ENCODE results near the gene ADGRG3.
"Not testable (repeated sequence)": the region's sequence is repeated elsewhere in the genome, so short reads cannot be mapped to it uniquely, and the experiment has no call there.

ADGRG3 gene

GRCh38 chr16:57661936-57662906 lies 5.9 kb upstream of the ADGRG3 start:
- no peak for FAIRE-seq
- DNase-seq (ENCODE audit: low spot score), result no peak

DNA sequence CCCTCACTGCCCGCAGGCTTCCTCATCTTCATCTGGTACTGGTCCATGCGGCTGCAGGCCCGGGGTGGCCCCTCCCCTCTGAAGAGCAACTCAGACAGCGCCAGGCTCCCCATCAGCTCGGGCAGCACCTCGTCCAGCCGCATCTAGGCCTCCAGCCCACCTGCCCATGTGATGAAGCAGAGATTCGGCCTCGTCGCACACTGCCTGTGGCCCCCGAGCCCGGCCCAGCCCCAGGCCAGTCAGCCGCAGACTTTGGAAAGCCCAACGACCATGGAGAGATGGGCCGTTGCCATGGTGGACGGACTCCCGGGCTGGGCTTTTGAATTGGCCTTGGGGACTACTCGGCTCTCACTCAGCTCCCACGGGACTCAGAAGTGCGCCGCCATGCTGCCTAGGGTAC lies 4.7 kb upstream of the ADGRG3 start:
- FAIRE-seq (no peak), DNase-seq (ENCODE audit: low spot score) (no peak)

DNA sequence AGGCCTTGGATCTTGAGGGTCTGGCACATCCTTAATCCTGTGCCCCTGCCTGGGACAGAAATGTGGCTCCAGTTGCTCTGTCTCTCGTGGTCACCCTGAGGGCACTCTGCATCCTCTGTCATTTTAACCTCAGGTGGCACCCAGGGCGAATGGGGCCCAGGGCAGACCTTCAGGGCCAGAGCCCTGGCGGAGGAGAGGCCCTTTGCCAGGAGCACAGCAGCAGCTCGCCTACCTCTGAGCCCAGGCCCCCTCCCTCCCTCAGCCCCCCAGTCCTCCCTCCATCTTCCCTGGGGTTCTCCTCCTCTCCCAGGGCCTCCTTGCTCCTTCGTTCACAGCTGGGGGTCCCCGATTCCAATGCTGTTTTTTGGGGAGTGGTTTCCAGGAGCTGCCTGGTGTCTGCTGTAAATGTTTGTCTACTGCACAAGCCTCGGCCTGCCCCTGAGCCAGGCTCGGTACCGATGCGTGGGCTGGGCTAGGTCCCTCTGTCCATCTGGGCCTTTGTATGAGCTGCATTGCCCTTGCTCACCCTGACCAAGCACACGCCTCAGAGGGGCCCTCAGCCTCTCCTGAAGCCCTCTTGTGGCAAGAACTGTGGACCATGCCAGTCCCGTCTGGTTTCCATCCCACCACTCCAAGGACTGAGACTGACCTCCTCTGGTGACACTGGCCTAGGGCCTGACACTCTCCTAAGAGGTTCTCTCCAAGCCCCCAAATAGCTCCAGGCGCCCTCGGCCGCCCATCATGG lies 4.0 kb upstream of the ADGRG3 start:
- no peak for DNase-seq (ENCODE audit: low spot score)
- no peak for FAIRE-seq

- no peak for FAIRE-seq
- no peak for DNase-seq (ENCODE audit: low spot score)
Observed at GRCh38 chr16:57664662-57665025, 3.5 kb upstream of the ADGRG3 start.

GRCh38 chr16:57665541-57665940 lies 2.6 kb upstream of the ADGRG3 start:
- FAIRE-seq (no peak), DNase-seq (ENCODE audit: low spot score) (no peak)

GRCh38 chr16:57666353-57667047 lies 1.6 kb upstream of the ADGRG3 start:
- FAIRE-seq, result no peak
- DNase-seq (ENCODE audit: low spot score), result no peak

DNA sequence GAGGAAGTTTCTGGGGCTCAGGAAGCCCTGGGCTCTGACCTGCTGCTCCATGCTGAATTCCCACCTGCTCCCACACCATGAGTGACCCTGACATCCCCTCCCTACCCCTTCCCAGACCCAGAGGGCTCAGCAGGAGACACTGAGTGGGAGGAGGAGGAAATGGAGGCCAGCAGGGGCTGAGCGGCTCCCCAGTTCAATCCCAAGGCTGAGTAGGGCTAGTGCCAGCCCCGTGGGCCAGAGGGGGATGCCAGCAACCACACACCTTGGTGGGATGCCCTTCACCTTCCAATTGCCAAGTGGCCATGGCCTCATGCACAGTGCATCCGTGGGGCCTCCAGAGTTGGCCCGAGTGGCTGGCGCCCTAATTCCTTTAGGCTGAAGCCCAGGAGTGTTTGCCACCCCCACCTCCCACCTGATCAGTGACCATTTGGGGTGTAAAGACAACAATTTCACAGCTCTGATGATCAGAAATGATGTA lies 1.0 kb upstream of the ADGRG3 start:
- no peak for FAIRE-seq
- DNase-seq (ENCODE audit: low spot score), result no peak

DNA sequence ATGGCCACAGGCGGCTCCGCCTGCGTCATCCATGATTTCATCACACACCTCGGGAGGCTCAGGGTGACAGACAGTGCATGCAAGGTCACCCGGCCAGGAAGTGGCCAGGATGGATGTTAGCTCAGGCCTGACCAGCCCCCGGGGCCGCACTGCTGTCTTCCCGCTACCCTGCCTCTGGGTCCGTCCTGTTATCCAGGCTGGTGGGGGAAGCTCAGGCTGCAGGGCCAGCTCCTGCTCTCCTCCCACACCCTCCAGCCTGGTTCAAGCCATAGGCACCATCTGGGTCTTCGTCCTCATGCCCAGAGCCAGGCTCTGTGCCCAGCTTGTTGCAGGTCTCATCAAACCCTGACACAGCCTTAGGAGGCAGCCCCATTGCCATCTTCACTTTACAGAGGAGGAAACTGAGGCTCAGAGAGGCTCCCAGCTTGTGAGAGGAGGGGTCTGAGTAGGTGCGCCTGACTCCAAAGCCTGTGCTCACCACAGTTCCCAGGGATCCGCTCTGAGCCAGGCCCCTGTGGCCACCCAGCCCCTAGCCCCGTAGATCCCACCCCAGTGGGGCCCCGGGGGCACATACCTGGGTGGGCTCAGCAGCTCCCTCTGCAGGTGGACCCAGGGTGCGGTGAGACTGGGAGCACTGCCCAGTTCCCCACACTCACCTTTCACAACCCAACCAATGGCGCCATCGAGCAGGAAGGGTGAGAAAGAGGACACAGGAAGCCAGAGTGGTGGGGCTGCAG lies 412 bp upstream of the ADGRG3 start:
- no peak for DNase-seq (ENCODE audit: low spot score)
- FAIRE-seq, result no peak

DNA sequence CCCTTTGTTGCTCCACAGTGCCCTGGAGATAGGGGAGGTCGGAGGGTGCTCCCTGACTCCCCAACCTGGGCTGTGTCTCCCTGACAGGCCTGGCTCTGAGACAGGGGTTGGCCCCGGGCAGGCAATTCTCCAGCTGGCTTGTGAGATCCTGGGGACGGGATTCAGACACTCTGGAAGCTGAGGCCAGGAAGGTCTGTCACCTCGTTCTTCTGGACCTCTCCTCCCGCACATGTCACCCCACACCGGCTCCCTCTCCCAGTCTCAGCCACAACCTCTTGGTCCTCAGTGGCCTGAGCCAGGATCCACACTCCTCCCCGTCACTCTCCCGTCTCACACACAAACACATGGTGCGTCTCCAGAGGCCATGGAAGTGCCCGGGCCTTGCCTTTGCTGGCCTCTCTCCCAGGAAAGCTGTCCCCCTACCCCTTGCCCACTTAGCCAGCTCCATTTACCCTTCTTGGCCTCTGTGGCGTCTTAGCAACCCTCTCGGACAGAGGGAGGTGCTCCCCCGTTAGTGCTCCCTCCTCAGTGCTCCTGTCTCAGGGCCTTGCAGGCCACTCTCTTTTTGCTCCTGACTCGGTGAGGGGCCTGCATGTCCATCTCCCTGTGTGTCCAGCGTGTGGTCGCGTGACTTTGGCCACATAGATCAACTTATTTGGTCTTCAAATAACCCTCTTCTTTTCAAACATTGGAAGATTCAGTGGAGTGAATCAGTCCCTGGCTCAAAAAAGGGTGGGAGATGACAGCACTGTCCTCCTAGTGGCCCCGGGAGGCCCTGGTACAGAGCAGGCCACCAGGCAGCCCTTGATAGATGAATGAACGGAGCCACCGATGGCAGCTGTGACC lies 747 bp downstream of the ADGRG3 start:
- FAIRE-seq (no peak), DNase-seq (ENCODE audit: low spot score) (no peak)

DNA sequence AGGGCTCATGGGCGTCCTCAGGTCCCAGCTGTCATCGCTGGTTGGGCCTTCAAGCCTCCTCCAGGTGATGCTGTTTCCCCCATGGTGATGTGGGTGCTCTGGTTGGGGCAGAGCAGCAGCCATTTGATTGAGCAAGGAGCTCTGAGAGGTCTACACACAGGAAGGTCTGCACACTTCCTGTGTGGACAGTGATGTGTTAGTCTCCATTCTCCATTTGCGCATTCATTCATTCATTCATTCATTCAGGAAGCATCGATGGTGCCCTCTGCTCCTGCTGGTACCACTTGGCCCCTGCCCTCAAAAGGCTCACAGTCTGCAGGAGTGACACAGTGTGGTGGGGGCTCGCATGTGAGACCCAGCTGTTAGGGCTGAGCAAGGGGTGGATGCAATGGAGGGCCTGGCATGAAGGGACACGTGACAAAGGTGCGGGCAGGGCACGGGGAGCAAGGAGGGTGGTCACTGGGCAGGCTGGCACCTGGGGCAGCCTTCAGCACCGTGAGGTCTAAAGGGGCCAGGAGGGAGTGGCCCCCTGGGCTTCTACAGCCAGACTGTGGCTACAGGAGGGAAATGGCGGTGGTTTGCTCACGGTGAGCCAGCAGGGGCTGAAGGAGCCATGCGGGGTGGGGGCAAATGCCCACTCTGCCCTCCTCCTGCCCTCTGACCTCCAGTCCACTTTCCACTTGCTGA lies 1.5 kb downstream of the ADGRG3 start:
- no peak for DNase-seq (ENCODE audit: low spot score)
- FAIRE-seq, result no peak

- FAIRE-seq, result no peak
- no peak for DNase-seq (ENCODE audit: low spot score)
Observed at GRCh38 chr16:57670196-57670595, 2.1 kb downstream of the ADGRG3 start.

DNA sequence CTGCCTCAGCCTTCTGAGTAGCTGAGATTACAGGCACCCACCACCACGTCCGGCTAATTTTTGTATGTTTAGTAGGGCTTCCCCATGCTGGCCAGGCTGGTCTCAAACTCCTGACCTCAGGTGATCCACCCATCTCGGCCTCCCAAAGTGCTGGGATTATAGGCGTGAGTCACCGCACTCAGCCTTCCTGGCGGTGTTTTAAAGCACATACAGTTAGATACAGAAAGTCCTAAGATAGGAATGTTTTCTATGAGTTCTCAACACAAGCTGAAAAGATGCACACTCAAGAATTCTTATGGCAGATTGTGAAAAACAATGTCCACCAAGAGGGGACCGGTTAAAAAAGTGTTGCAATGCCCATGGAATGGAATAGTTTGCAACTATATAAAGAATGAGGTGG lies 3.3 kb downstream of the ADGRG3 start:
- FAIRE-seq; DNase-seq (ENCODE audit: low spot score): not testable (repeated sequence)

DNA sequence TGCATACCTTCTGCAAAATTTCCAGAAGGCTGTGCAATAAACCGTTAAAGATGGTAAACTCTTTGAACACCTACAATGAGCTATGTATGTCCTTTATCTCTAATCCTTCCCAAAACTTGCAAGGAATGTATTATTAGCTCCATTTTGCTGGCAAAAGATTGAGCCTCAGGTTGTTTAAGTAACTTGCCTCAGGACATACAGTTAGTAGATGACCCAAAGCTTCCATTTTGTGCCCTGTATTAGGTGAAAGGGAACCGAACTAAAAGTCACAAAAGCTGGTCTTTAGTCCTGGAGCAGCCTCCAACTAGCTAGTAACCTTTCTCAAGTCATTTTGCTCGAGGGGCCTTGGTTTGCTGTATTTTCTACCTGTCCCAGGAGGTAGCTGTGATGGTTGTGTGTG lies 4.3 kb downstream of the ADGRG3 start:
- FAIRE-seq, result no peak
- no peak for DNase-seq (ENCODE audit: low spot score)

GRCh38 chr16:57672824-57673223 lies 4.7 kb downstream of the ADGRG3 start:
- DNase-seq (ENCODE audit: low spot score) (no peak), FAIRE-seq (no peak)

GRCh38 chr16:57675741-57676551 lies 7.8 kb downstream of the ADGRG3 start:
- DNase-seq (ENCODE audit: low spot score) (no peak), FAIRE-seq (no peak)

GRCh38 chr16:57676553-57677085 lies 8.5 kb downstream of the ADGRG3 start:
- DNase-seq (ENCODE audit: low spot score) (no peak), FAIRE-seq (no peak)

- DNase-seq (ENCODE audit: low spot score), result no peak
- no peak for FAIRE-seq
Observed at GRCh38 chr16:57677622-57678369, 9.7 kb downstream of the ADGRG3 start.

GRCh38 chr16:57679016-57679415 lies 10.9 kb downstream of the ADGRG3 start:
- no peak for DNase-seq (ENCODE audit: low spot score)
- FAIRE-seq, result no peak
